ENCODE measurements around the gene GORAB. TPM values are rescaled to one million over a fixed set of nuclear protein-coding genes. Genes with fewer than 3 reads are reported as not detected.

The GORAB gene
- total RNA-seq, 2 experiments from 2014 or later, result 9.8 to 13.5 TPM

DNA sequence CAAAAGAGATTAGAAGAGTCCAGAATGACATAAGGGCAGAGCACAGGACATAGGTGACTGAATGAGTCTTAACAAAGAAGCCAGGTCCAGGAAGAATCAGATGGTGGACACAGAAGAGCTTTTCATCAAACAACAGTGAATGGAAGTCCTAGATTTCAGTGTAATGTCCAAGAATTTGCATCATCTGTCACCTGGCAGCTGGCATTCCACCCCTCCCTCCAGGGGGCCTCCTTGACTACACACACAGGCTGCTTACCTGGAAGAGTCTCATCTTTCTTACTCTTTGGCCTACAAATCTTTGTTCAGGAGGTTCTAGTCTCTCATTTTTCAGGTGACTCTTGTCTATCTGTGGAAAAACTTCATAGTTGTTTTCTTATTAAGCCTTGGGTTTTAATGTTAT lies 36.2 kb downstream of the GORAB start:
- peaks cover 11% of the 10 kb centered on the region for H3K27me3 Mint-ChIP-seq
- intact Hi-C loops (cut with DNase I, micrococcal nuclease), result no loop called here
- H3K4me3 Mint-ChIP-seq, result no peak overlapping the region
- ATAC-seq, result no peak
- H3K36me3 Mint-ChIP-seq (ENCODE audit: low read depth), result no peaks in the 10 kb centered on the region
- H3K27ac Mint-ChIP-seq, result no peak overlapping the region
- no peak for DNase-seq
- CTCF ChIA-PET, result no interaction called here
- peaks cover 4% of the 10 kb centered on the region for H3K9me3 Mint-ChIP-seq (ENCODE audit: low read depth)
- H3K4me1 Mint-ChIP-seq, result peaks cover 4% of the 10 kb centered on the region
- POLR2A ChIA-PET, result no interaction called here

DNA sequence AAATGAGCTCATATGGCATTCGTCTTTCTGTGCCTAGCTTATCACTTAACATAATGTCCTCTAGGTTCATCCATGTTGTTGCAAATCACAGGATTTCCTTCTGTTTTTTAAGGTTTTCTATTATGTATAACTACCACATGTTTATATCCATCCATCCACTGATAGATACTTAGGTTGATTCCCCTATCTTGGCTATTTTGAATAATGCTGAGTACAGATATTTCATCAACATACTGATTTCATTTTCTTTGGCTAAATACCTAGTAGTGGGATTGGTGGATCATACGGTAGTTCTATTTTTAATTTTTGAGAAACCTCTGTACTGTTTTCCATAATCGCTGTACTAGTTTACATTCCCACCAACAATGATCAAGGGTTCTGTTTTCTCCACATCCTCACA lies 45.0 kb downstream of the GORAB start:
- DNase-seq (no peak), ATAC-seq (no peak)
- intact Hi-C loops (cut with DNase I, micrococcal nuclease), result no loop called here
- ChIA-PET CTCF (interaction anchor here (0.6 kb wide), 1 partner anchor 416 kb away, joined by 3 read pairs; no protein-coding TSS in a partner anchor), POLR2A (no interaction called here)
- H3K27ac Mint-ChIP-seq, result no peak overlapping the region
- no peaks in the 10 kb centered on the region for H3K4me1 Mint-ChIP-seq
- H3K9me3 Mint-ChIP-seq (ENCODE audit: low read depth), result peaks cover 2% of the 10 kb centered on the region
- peaks cover 11% of the 10 kb centered on the region for H3K27me3 Mint-ChIP-seq
- H3K4me3 Mint-ChIP-seq, result no peak overlapping the region
- no peaks in the 10 kb centered on the region for H3K36me3 Mint-ChIP-seq (ENCODE audit: low read depth)

DNA sequence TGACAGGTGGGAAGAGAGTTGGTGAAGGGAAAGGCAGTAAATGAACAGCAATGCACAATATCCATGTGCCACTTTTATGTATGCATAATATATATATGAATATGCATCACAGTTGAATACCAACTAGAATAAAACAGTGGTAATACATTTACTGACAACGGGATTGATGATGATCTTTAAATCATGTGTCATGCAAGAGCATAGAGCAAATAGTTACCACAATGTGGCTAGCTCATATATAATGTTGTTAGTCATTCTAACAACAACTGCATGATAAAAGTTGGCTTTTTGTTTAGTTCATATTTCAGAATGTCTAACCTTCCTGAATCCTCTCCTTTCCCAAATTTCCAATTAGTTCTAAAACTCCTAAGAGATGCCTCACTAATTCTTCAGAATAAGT lies 46.4 kb downstream of the GORAB start:
- no peaks in the 10 kb centered on the region for H3K4me1 Mint-ChIP-seq
- no peak for DNase-seq
- intact Hi-C loops (cut with DNase I, micrococcal nuclease), result no loop called here
- no peak for ATAC-seq
- H3K27ac Mint-ChIP-seq, result no peak overlapping the region
- no peak overlapping the region for H3K4me3 Mint-ChIP-seq
- H3K36me3 Mint-ChIP-seq (ENCODE audit: low read depth), result no peaks in the 10 kb centered on the region
- CTCF ChIA-PET, result no interaction called here
- H3K9me3 Mint-ChIP-seq (ENCODE audit: low read depth), result peaks cover 1% of the 10 kb centered on the region
- peaks cover 14% of the 10 kb centered on the region for H3K27me3 Mint-ChIP-seq
- POLR2A ChIA-PET, result no interaction called here

DNA sequence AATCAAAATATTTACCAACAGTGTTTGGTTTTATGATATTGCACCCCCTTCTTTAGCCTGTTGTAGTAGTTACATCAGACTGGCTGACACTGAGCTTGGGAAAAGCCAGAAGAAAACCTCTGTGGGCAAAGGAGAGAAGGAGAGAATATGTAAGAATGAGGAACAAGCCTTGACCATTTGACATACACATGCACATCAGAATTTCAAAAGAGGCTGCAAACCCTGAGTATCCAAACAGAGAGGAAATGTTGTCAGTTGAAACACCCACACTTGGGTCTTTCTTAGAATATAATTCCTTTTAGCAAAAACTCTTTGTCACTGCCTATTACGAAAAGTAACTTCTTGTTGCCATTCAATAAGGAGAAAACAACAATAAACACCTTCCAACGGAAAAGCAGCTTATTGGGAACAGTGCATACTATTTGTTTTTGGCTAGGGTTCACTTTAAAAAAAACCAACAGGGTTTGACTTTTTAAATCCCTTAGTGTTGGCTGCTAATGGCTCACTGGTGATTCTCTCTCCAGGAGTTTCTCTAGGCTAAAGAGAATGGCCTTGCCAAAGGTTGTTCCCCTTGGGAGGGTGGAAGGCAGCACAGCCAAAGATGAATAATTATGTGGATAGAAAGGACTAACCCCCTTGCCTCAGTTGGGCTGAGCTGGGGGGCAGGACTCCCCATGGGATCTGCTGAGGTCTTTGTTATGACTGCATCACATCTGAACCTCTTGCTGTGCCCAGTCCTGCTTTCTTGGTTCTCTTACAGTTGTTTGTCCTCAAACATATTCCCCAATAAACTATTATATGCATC lies 48.9 kb downstream of the GORAB start:
- no peak for DNase-seq
- CTCF ChIA-PET, result interaction anchor here (0.6 kb wide), 1 partner anchor 1475 kb away, joined by 3 read pairs; no protein-coding TSS in a partner anchor
- POLR2A ChIA-PET, result no interaction called here

DNA sequence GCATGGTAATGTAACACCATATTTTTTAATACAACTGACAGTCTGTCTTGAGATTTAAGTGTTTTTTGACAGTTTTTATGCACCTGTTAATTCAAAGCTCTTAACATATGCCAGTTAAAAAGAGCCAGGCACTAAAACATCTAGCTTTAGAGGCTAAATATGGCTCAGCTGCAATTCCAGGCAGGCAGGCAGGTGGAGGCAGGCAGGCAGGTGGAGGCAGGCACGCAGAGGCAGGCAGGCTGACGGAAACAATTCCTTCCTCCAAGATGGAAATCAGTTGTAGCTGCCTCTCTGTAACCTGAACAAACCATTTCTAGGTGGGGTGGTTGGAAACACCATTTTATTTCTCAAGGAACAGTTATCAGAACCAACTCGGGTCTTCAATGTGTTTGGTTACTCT lies 51.2 kb downstream of the GORAB start:
- H3K4me3 Mint-ChIP-seq, result no peak overlapping the region
- no peaks in the 10 kb centered on the region for H3K36me3 Mint-ChIP-seq (ENCODE audit: low read depth)
- ChIA-PET CTCF (no interaction called here), POLR2A (no interaction called here)
- ATAC-seq (no peak), DNase-seq (no peak)
- H3K4me1 Mint-ChIP-seq, result peaks cover 6% of the 10 kb centered on the region
- H3K9me3 Mint-ChIP-seq (ENCODE audit: low read depth), result no peaks in the 10 kb centered on the region
- no peak overlapping the region for H3K27ac Mint-ChIP-seq
- intact Hi-C loops (cut with DNase I, micrococcal nuclease), result no loop called here
- peaks cover 18% of the 10 kb centered on the region for H3K27me3 Mint-ChIP-seq

More for the DNA sequence above, 48.9 kb downstream of the GORAB start:
- no peak for ATAC-seq
- H3K4me3 Mint-ChIP-seq, result no peak overlapping the region
- no peaks in the 10 kb centered on the region for H3K9me3 Mint-ChIP-seq (ENCODE audit: low read depth)
- H3K4me1 Mint-ChIP-seq, result no peaks in the 10 kb centered on the region
- no peak overlapping the region for H3K27ac Mint-ChIP-seq
- no peaks in the 10 kb centered on the region for H3K36me3 Mint-ChIP-seq (ENCODE audit: low read depth)
- intact Hi-C loops (cut with DNase I, micrococcal nuclease), result no loop called here
- H3K27me3 Mint-ChIP-seq, result peaks cover 20% of the 10 kb centered on the region

DNA sequence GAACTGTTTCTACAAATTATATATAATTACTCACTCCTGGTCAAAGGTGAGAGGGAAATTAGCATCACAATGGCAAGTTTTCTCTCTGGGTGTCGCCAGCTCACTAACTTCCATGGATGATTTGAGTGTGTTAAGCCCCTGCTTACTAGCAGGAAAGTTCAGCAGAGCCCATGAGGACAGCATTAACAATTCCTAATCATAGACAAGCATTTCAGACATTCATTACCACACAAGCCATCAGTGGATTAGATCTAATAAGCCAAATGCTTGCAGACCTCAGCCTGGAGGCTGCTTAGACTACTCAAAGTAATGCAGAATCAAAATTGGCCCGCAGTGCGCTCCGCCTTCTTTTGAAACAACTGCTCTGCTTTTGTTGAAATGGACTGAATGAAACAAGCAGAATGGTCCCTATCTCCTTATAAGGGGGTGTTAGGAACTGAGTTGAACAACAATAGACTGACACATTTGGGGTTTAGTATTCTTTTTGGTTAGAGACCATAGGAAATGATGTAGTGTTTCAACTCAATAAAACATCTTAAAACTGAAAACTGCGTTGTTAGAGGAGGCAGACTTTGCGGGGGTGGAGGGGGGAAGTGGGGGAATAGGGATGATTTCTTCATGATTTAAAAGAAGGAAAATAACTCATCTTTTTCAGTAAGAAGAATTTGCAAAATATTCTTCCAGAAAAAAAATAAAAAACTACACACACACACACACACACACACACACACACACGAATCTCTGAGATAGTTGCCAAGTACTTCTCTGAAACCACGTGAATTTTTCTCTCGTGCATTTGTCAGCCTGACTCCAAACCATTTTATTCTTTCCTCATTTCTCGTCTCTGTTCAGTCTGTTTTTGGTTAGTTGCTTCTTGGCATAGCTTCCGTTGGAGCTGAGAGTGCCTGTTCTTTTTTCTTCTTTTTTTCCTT lies 54.6 kb downstream of the GORAB start:
- no peak for DNase-seq
- intact Hi-C loops (cut with DNase I, micrococcal nuclease), result no loop called here
- ATAC-seq, result peak; percentile 33
- H3K27ac Mint-ChIP-seq, result no peak overlapping the region
- H3K4me3 Mint-ChIP-seq, result no peak overlapping the region
- peaks cover 29% of the 10 kb centered on the region for H3K27me3 Mint-ChIP-seq
- no peaks in the 10 kb centered on the region for H3K36me3 Mint-ChIP-seq (ENCODE audit: low read depth)
- H3K9me3 Mint-ChIP-seq (ENCODE audit: low read depth), result no peaks in the 10 kb centered on the region
- H3K4me1 Mint-ChIP-seq, result peaks cover 6% of the 10 kb centered on the region
- POLR2A ChIA-PET, result no interaction called here
- CTCF ChIA-PET, result no interaction called here

DNA sequence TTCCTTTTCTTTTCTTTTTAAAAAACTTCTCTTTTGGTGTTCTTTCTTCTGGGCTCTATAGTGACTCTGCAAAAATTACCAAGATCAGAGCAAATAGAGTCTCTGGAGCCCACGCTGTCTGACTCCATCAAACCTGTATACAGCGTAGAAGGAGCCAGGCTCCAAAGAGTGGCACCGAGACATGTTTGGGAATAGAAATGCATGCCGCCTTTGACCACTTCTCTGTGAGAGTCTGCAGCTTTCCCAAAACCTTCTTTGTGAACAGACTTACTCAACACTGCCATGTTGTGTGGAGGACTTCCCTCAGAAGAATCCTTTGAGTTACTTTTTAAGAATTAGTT lies 55.3 kb downstream of the GORAB start:
- POLR2A ChIA-PET, result no interaction called here
- no peaks in the 10 kb centered on the region for H3K9me3 Mint-ChIP-seq (ENCODE audit: low read depth)
- DNase-seq (no peak), ATAC-seq (no peak)
- peaks cover 32% of the 10 kb centered on the region for H3K27me3 Mint-ChIP-seq
- CTCF ChIA-PET, result no interaction called here
- H3K27ac Mint-ChIP-seq, result no peak overlapping the region
- intact Hi-C loops (cut with DNase I, micrococcal nuclease), result no loop called here
- H3K36me3 Mint-ChIP-seq (ENCODE audit: low read depth), result no peaks in the 10 kb centered on the region
- H3K4me3 Mint-ChIP-seq, result no peak overlapping the region
- peaks cover 6% of the 10 kb centered on the region for H3K4me1 Mint-ChIP-seq

DNA sequence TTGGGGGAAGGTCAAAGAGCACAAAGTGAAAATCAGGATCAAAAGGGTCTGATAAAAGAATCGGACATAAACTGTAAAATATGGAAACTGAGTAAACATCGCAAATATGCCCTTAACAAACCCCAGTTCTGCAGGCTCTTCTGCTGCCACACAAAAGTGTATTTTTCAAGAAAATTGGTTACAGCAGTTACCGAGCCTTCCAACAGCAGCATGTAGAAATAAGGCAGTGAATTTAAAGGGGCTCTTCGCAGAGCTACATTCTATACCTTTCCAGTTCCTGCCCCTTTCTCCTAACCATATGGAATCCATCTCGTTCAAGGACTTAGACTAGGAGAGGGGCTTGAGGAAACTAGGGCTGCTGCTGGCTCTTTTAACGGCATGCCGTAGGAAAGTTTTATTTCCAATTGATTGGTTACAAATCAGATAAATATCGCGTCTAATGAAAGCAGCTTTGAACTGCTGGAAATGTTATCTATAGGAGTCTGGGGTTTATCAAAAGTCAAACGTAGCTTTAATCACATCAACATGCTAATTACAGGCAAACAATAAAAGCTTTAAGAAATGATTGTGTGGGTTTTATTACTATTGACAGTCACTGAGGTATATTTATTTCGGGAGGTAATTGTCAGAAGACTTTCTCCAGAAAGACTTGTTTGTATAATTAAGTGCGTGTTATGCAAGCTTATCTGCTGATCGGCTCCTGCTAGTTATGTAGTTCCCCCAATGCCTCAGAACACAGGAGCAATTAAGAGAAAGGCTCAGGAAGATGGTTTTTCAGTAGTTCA lies 59.1 kb downstream of the GORAB start:
- no peak overlapping the region for H3K4me3 Mint-ChIP-seq
- H3K27me3 Mint-ChIP-seq, result peaks cover 28% of the 10 kb centered on the region
- intact Hi-C loops (cut with DNase I, micrococcal nuclease), result loop anchor here in 1 of 2 experiments (1.0 kb wide), 1 partner anchor 312 kb away; no protein-coding TSS in a partner anchor
- H3K4me1 Mint-ChIP-seq, result peaks cover 6% of the 10 kb centered on the region
- POLR2A ChIA-PET, result no interaction called here
- ATAC-seq (no peak), DNase-seq (no peak)
- no peaks in the 10 kb centered on the region for H3K36me3 Mint-ChIP-seq (ENCODE audit: low read depth)
- H3K27ac Mint-ChIP-seq, result no peak overlapping the region
- peaks cover 3% of the 10 kb centered on the region for H3K9me3 Mint-ChIP-seq (ENCODE audit: low read depth)
- CTCF ChIA-PET, result no interaction called here

DNA sequence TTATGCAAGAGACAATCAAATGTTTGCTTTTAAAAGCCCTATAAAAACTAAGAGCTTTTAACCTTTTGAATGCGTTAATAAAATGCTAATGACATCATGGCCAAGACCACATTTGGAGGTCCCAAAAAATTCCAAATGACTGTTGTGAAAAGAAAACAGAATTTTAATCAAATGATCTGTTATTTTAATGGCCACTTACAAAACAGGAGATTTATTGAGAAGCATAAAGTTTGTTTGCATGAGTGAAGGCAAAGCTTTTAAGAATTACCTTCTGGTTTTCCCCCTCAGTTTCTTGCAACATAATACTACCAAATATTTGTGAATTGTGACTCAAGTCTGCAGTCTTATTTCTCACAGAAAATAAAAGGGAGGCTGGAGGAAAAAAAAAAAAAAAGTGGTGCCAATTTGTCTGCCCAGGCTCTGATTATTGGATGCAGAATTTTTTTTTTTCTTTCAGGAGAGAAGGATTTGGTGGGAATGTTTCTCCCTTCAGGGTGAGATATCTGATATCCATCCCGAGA lies 60.7 kb downstream of the GORAB start:
- DNase-seq (no peak), ATAC-seq (no peak)
- POLR2A ChIA-PET, result no interaction called here
- H3K36me3 Mint-ChIP-seq (ENCODE audit: low read depth), result no peaks in the 10 kb centered on the region
- intact Hi-C loops (cut with DNase I, micrococcal nuclease), result no loop called here
- CTCF ChIA-PET, result interaction anchor here (0.6 kb wide), 1 partner anchor 77 kb away, joined by 3 read pairs; no protein-coding TSS in a partner anchor
- H3K27ac Mint-ChIP-seq, result no peak overlapping the region
- H3K9me3 Mint-ChIP-seq (ENCODE audit: low read depth), result peaks cover 12% of the 10 kb centered on the region
- H3K27me3 Mint-ChIP-seq, result peaks cover 25% of the 10 kb centered on the region
- H3K4me3 Mint-ChIP-seq, result no peak overlapping the region
- no peaks in the 10 kb centered on the region for H3K4me1 Mint-ChIP-seq

DNA sequence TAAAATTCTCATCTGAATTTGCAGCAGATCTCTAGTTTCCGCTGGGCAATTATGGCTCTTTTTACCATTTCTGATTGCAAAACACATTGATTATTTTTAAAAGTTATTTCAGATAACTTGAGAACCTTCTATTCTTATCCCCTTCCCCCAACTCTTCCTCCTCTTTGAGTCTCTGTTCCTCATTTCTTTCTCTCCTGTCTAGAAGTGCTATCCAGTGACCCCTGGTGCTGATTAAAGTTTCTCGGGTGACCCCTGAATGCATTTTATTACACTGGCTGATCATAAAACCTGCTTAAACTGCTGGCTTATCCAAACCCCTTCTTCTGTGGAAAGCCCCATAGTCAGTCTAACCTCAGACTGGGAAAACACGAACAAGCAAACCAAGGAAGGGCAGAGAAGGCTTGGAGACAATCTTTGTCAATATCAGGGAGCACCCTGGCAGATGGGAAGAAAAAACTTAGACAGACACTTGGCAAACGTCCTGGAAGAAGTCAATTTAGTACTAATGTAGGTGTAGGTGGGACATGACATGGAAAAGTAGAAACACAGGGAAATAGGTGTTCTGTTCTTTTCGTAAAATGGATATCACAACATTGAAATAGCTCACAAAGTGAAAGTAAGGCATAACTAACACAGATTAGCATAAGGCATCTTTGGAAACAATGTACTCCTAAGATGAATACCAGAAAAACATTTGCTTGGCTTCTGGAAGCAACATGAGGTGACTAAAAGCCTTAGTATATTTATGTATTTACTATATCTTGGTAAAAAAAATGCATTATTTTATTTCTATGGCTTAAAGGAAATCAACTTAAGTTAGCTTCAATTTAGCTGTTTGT lies 61.4 kb downstream of the GORAB start:
- intact Hi-C loops (cut with DNase I, micrococcal nuclease), result no loop called here

More for the DNA sequence above, 61.4 kb downstream of the GORAB start:
- H3K27ac Mint-ChIP-seq, result no peak overlapping the region
- peaks cover 13% of the 10 kb centered on the region for H3K9me3 Mint-ChIP-seq (ENCODE audit: low read depth)
- DNase-seq (no peak), ATAC-seq (no peak)
- no peaks in the 10 kb centered on the region for H3K36me3 Mint-ChIP-seq (ENCODE audit: low read depth)
- CTCF ChIA-PET, result interaction anchor here (0.6 kb wide), 1 partner anchor 53 kb away, joined by 3 read pairs; no protein-coding TSS in a partner anchor
- no peaks in the 10 kb centered on the region for H3K4me1 Mint-ChIP-seq
- peaks cover 25% of the 10 kb centered on the region for H3K27me3 Mint-ChIP-seq
- H3K4me3 Mint-ChIP-seq, result no peak overlapping the region
- POLR2A ChIA-PET, result no interaction called here
